NK-92 (cell line): Measurements from ENCODE around the gene ADGRG3.

Experiments
- DNase-seq: peaks from one replicate; lab custom pipeline; 2025; ENCODE audit not compliant: unreplicated experiment; lab: John Stamatoyannopoulos, UW

The ADGRG3 gene

GRCh38 chr16:57734925-57735754 is 67.0 kb downstream of the ADGRG3 start:
- peak; percentile 85 for DNase-seq

DNA sequence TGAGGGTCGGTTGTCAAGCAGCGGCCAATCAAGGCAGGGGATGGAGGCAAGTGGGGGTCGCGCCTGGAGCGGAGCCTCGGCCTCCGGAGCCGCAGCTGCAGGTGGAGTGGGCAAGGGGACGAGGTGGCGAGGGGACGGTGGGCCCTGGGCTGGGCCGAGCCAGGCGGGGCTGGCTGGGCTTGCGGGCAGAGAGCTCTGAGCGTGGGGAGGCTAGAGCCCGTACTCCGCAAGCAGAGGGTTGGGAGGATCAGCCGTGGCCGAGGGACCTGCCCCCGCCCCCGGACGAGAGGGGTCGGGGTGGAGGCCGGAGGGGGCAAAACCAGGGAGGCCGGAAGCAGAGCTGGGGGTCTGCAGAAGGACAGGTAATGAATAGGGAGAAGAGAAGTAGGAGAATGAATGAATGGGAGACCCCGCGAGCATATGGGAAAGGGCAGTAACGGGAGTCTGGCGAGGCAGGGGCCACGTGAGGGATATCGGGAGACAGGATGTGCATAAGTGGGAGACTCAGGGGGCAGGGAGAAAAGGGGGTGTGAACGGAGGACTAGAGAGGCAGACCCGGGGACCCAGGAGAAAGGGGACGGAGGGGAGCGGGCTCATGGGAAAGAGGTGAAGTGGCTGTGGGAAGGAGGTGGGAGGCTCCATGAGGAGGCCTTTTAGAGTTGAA is 67.8 kb downstream of the ADGRG3 start, which contains the start of gene KATNB1:
TSS of gene KATNB1 (plus strand) at position 16 of the 664 bp plus-strand sequence. CDS start 1,474 bp downstream, outside the sequence.
- DNase-seq, result no peak

- DNase-seq, result no peak
Measured at GRCh38 chr16:57736419-57737351, 68.6 kb downstream of the ADGRG3 start.

GRCh38 chr16:57738844-57739243 is 70.7 kb downstream of the ADGRG3 start:
- DNase-seq, result no peak
